ENCODE results near the gene SF3A1.

SF3A1 gene

DNA sequence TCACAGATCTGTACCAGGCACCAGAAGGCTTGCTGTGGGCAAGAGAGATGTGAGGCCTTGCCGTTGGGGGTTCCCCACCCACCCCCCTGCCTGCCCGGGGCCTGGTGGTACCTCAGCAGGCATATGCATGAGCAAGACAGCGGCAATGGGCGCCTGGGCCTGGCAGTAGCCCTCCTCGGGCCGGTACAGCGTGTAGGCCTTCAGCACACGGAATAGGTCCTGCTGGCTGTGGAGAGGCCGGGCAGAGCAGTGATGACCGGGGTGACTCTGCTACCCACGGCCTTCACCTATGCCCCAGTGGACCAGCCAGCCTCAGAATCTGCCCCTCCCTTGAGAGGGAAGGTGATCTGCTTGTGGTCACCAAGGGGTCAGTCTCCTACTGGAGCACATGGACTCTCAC, 61.9 kb downstream of the SF3A1 start:
- Histone ChIP-seq H3K4me3 (ENCODE audit: low read depth in 1 of 2, low read length in 1 of 2) (no peak overlapping the region), H3K4me1 (ENCODE audit: control insufficient read depth in 1 of 2, insufficient read depth in 1 of 2, low read depth in 1 of 2, low read length in 1 of 2) (peaks cover 3 to 8% of the 10 kb centered on the region in 2 experiments), H3K27me3 (no peaks in the 10 kb centered on the region), H3K9me3 (no peaks in the 10 kb centered on the region), H3K36me3 (peaks cover 84% of the 10 kb centered on the region), H3K27ac (no peak overlapping the region)
- TF ChIP-seq CTCF (IDR thresholded peaks at IDR 0.05) = no peak

DNA sequence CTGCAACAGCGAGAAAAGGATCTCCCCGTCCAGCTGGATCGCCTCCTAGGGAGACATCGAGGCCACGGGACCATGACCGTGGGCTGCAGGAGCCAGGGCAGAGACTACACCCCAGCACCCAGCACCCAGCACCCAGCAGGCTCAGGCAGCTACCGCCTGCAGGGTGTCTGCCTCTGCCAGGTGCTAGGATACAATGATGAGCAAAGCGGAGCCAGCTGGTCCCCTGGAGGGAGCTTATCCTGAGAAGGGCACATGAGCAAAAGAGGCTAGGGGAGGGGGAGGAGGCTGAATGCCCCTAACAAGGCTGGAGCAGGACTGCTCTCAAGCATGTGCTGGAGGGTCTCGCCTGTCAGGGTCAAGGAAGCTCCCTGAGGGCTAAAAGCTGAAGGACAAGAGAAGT, 62.6 kb downstream of the SF3A1 start:
- Histone ChIP-seq H3K4me3 (ENCODE audit: low read depth in 1 of 2, low read length in 1 of 2) (no peak overlapping the region), H3K27me3 (no peaks in the 10 kb centered on the region), H3K27ac (no peak overlapping the region), H3K4me1 (ENCODE audit: control insufficient read depth in 1 of 2, insufficient read depth in 1 of 2, low read depth in 1 of 2, low read length in 1 of 2) (peaks cover 5 to 12% of the 10 kb centered on the region in 2 experiments), H3K9me3 (no peaks in the 10 kb centered on the region), H3K36me3 (peaks cover 80% of the 10 kb centered on the region)
- no peak for TF ChIP-seq CTCF (IDR thresholded peaks at IDR 0.05)

DNA sequence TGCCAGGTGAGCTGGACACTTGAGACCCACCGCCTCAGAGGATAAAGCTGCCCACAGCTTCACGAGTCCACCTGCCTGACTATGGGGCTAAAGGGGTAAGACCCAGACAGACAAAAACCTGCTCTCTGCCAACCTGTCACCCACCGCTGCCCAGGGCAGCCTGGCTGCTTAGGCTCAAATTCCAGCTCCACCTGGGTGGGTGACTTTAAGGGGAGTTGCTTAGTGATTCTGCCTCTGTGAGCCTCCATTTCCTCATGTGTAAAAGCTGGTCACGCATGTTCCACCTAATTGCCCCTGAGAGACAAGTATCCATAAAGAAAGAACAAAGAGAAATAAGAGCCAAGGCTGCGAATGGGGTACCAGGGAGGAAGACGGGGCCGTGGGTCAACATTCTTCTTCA, 63.7 kb downstream of the SF3A1 start:
- peaks cover 16 to 22% of the 10 kb centered on the region in 2 experiments for H3K4me1 ChIP-seq (ENCODE audit: control insufficient read depth in 1 of 2, insufficient read depth in 1 of 2, low read depth in 1 of 2, low read length in 1 of 2)
- H3K36me3 ChIP-seq = peaks cover 70% of the 10 kb centered on the region
- no peak for TF ChIP-seq CTCF (IDR thresholded peaks at IDR 0.05)
- H3K9me3 ChIP-seq = no peaks in the 10 kb centered on the region
- H3K27ac ChIP-seq = no peak overlapping the region
- H3K27me3 ChIP-seq = no peaks in the 10 kb centered on the region
- H3K4me3 ChIP-seq (ENCODE audit: low read depth in 1 of 2, low read length in 1 of 2) = no peak overlapping the region

GRCh38 chr22:30292069-30292970, 64.4 kb downstream of the SF3A1 start:
- no peaks in the 10 kb centered on the region for H3K9me3 ChIP-seq
- peaks cover 63% of the 10 kb centered on the region for H3K36me3 ChIP-seq
- peak overlapping the region; percentile 8 for H3K27ac ChIP-seq
- no peak for TF ChIP-seq CTCF (IDR thresholded peaks at IDR 0.05)
- peaks cover 21 to 29% of the 10 kb centered on the region in 2 experiments for H3K4me1 ChIP-seq (ENCODE audit: control insufficient read depth in 1 of 2, insufficient read depth in 1 of 2, low read depth in 1 of 2, low read length in 1 of 2)
- no peaks in the 10 kb centered on the region for H3K27me3 ChIP-seq
- no peak overlapping the region for H3K4me3 ChIP-seq (ENCODE audit: low read depth in 1 of 2, low read length in 1 of 2)

DNA sequence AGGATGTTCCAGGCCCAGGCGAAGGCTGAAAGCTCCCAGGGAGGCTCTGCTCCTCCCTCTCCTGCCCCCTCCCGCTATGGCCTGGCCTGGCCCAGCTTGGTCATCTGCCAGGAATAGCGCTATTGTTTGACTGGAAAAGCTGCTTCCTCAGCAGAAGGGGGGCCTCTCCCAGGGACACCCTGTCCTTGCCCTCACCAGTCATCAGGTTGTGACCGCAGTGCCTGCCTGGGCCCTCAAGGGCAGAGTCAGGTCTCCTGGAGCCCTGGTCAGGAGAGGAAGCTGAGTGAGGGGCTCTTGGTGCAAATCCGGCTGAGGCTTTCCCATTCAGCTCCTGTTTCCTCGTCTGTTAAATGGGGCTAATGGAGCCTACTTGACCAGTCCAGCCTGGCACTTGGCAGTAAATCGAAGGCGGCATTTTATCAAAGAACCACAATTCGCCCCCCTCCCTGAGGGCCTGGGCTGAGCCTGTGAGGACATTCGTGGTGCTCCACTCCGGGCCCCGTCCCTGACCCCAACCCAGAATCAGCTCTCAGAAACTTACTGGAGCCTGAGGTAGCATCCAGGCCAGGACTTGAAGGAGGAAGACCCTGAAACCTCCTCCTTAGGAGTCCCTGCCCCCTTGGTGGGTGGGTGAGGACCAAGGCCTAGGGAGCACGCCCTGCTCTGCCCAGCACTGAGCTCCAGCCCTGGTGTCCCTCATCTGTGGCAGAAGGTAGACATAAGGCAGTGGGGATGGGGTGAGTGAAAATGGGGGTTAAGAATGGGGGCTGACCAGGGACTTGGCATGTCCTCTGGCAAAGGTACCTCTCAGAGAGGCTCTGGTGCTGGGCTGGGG, 65.4 kb downstream of the SF3A1 start:
- Histone ChIP-seq H3K27ac (peak overlapping the region; percentile 78), H3K4me1 (ENCODE audit: control insufficient read depth in 1 of 2, insufficient read depth in 1 of 2, low read depth in 1 of 2, low read length in 1 of 2) (peaks cover 29 to 39% of the 10 kb centered on the region in 2 experiments), H3K9me3 (no peaks in the 10 kb centered on the region), H3K4me3 (ENCODE audit: low read depth in 1 of 2, low read length in 1 of 2) (no peak overlapping the region), H3K27me3 (no peaks in the 10 kb centered on the region), H3K36me3 (peaks cover 53% of the 10 kb centered on the region)
- TF ChIP-seq CTCF (IDR thresholded peaks at IDR 0.05) = no peak
